ENCODE measurements around the gene C2CD4C. TPM values are rescaled to one million over a fixed set of nuclear protein-coding genes. Genes with fewer than 3 reads are reported as not detected.
A peak's percentile ranks its signal among the peaks of the same experiment; 100 is the strongest.

Gene C2CD4C
- total and polyA plus RNA-seq, 2 donors (not counting 3 experiments of a cell fraction or from before 2014, with no cell fraction given): 0.25 to 0.38 TPM

- no peak overlapping the region for H3K4me2 ChIP-seq (ENCODE audit: insufficient read depth, low read length)
- ChIA-PET POLR2A (no interaction called here), CTCF (interaction anchor here (2.1 kb wide), 1 partner anchor 8 kb away, joined by 4 read pairs; no protein-coding TSS in a partner anchor)
- dilution Hi-C loops (cut with MboI; ENCODE audit: extremely low pct_ligation_motif_present, low sequenced_read_pairs): no loop called here
- intact Hi-C loops (cut with micrococcal nuclease): no loop called here
- no TSS peak for BruUV-seq (replicated peaks)
- no peak overlapping the region for H2AFZ ChIP-seq (ENCODE audit: low read depth, low read length)
- H3K9me1 ChIP-seq (replicated peaks; ENCODE audit: control insufficient read depth, extremely low read depth, insufficient read depth, low read length): no peaks in the 10 kb centered on the region
- H4K20me1 ChIP-seq (replicated peaks; ENCODE audit: control insufficient read depth, extremely low read depth, insufficient read depth, low read length): no peaks in the 10 kb centered on the region
- no peaks in the 10 kb centered on the region for H3K9me3 ChIP-seq (replicated peaks; ENCODE audit: control insufficient read depth, insufficient read depth, low read length)
- H3K27me3 ChIP-seq (ENCODE audit: control insufficient read depth in 2 of 2, insufficient read depth in 2 of 2, low read length in 2 of 2): peaks cover 0 to 1% of the 10 kb centered on the region in 2 experiments
- H3K27ac ChIP-seq (ENCODE audit: insufficient read depth, low read depth, low read length): no peak overlapping the region
- H3K36me3 ChIP-seq (ENCODE audit: control insufficient read depth in 2 of 2, extremely low read depth in 1 of 2, insufficient read depth in 2 of 2, low read length in 2 of 2): no peaks in the 10 kb centered on the region
- no peak overlapping the region for H3K4me3 ChIP-seq (replicated peaks in 1 of 3; ENCODE audit: insufficient read depth in 1 of 3, low read depth in 1 of 3, low read length in 3 of 3)
- no peak overlapping the region for H3K9ac ChIP-seq (replicated peaks; ENCODE audit: extremely low read depth, insufficient read depth, low read length)
- TF ChIP-seq CTCF (IDR thresholded peaks at IDR 0.05; ENCODE audit: extremely low read depth in 1 of 2, insufficient read depth in 1 of 2, low read depth in 1 of 2, low read length in 2 of 2) (no peak), EZH2 (IDR thresholded peaks at IDR 0.05; ENCODE audit: borderline replicate concordance, low read depth, low read length, severe bottlenecking) (no peak), FOS (IDR thresholded peaks at IDR 0.05; ENCODE audit: borderline replicate concordance, insufficient read depth, low read length) (no peak), POLR2A (IDR thresholded peaks at IDR 0.05; ENCODE audit: low read depth, low read length) (no peak), MYC (IDR thresholded peaks at IDR 0.05; ENCODE audit: low read depth, low read length) (no peak)
- no peaks in the 10 kb centered on the region for H3K4me1 ChIP-seq (ENCODE audit: control insufficient read depth, extremely low read depth, insufficient read depth, low read length)
- H3K79me2 ChIP-seq (ENCODE audit: control insufficient read depth, insufficient read depth, low read length): no peaks in the 10 kb centered on the region
- peak; percentile 30 for DNase-seq (ENCODE audit: low read depth, low spot score)
- FAIRE-seq: no peak
Observed at GRCh38 chr19:372306-372890, 36.5 kb downstream of the C2CD4C start.

Measured in endothelial cell of umbilical vein (primary cell).